DMS79 treated with DMSO at 0.1 percent for 48 hours (cell line): ENCODE data around the gene SLC52A1.
"Not testable (repeated sequence)": the region's sequence is repeated elsewhere in the genome, so short reads cannot be mapped to it uniquely, and the experiment has no call there.

Experiments
- DNase-seq: peaks from one replicate; lab custom pipeline; 2025; lab: John Stamatoyannopoulos, UW

The SLC52A1 gene

GRCh38 chr17:5031365-5032082 is 3.7 kb downstream of the SLC52A1 start:
- DNase-seq: peak; percentile 81

- DNase-seq: not testable (repeated sequence)
Observed at GRCh38 chr17:5030168-5030567, 5.1 kb downstream of the SLC52A1 start.

GRCh38 chr17:5027916-5028315 is 7.3 kb downstream of the SLC52A1 start:
- no peak for DNase-seq

DNA sequence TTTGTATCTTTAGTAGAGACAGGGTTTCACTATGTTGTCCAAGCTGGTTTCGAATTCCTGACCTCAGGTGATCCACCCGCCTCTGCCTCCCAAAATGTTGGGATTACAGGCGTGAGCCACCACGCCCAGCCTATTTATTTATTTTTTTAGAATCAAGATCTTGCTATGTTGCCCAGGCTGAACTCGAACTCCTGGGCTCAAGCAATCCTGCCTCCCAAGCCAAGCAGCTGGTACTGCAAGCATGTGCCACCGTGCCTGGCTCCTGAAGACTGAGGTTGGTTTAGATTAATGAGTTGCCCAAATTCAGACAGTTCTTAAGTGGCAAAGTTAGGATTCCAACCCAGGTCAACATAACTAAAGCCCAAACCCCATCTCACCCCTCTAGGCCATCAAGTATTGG is 7.9 kb downstream of the SLC52A1 start:
- DNase-seq: no peak

GRCh38 chr17:5024604-5025003 is 10.6 kb downstream of the SLC52A1 start:
- DNase-seq: no peak

GRCh38 chr17:5023588-5024147 is 11.6 kb downstream of the SLC52A1 start:
- DNase-seq: no peak

DNA sequence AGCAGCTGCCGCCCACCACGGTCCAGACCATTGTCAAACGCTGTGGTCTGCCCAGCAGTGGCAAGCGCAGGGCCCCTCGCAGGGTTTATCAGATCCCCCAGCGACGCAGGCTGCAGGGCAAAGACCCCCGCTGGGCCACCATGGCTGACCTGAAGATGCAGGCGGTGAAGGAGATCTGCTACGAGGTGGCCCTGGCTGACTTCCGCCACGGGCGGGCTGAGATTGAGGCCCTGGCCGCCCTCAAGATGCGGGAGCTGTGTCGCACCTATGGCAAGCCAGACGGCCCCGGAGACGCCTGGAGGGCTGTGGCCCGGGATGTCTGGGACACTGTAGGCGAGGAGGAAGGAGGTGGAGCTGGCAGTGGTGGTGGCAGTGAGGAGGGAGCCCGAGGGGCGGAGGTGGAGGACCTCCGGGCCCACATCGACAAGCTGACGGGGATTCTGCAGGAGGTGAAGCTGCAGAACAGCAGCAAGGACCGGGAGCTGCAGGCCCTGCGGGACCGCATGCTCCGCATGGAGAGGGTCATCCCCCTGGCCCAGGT is 13.0 kb downstream of the SLC52A1 start:
- DNase-seq: no peak

- DNase-seq: no peak
Observed at GRCh38 chr17:5020502-5021023, 14.7 kb downstream of the SLC52A1 start.

DNA sequence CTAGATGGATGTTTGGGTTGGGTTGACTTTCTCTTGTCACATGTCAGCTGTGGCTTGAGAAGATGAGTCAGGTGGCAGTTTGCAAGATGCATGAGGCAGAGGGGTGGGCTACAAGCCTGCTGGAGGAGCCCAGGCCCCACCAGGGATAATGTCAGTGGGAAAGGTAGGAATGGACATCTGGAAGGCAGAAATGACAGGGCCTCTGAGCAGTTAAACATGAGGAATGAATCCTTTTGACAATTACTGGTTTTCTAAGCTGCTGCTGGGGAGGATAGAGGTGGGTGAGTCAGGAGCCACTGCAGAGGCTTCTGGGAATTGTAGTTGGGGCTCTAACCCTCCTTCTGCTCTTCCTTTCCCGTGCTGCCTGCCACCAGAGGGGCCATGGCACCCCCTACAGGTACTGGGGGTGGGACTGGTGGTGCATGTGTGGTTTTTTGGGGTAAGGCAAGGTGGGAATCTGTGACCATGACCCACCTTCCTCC is 15.7 kb downstream of the SLC52A1 start:
- no peak for DNase-seq

- no peak for DNase-seq
Observed at GRCh38 chr17:5014357-5014756, 20.9 kb downstream of the SLC52A1 start.

DNA sequence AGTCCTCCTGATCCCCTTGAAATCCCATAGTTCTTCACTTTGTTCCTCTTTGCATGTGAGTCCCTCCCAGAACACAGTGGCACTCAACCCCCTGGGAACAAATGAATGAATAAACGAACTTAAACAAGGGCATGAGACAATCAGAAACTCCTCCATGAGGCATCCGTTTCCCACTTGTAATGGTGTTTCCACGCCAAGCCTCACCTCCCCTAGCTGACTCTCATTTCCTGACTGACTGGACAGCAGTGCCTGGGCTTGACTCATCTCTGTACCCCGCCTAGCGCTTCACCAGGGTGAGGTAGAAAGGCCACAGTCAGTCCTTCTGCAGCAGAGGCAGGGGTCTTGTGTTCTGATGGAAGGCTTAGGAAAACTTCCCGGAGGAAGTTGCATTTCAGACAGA is 23.3 kb downstream of the SLC52A1 start:
- no peak for DNase-seq

DNA sequence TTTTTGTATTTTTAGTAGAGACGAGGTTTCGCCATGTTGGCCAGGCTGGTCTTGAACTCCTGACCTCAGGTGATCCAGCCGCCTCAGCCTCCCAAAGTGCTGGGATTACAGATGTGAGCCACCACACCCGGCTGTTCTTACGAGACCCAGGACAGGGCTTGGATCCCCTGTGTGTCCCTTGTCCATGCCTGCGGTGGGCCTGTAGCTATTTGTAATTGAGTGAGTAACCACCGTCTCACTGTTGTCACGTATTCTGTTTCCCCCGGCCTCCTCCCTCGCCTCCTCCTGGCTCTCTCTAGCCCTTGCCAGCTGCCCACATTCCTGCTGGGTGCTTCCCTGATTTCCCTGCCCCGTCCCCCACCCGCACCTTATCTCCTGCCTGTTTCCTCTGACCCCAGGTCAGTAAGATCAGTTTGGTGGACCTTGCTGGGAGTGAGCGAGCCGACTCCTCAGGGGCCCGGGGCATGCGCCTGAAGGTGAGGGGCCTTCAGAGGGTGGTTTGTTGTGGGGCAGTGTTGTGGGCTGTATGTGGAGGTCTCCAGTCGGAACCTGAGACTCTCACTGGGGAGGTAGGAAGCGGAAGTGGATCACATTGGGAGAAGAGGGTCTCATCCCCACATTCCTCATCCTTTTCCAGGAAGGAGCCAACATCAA is 31.9 kb downstream of the SLC52A1 start:
- no peak for DNase-seq

- no peak for DNase-seq
Observed at GRCh38 chr17:5002121-5002788, 33.0 kb downstream of the SLC52A1 start.

GRCh38 chr17:5000237-5000639 is 35.0 kb downstream of the SLC52A1 start:
- no peak for DNase-seq

DNA sequence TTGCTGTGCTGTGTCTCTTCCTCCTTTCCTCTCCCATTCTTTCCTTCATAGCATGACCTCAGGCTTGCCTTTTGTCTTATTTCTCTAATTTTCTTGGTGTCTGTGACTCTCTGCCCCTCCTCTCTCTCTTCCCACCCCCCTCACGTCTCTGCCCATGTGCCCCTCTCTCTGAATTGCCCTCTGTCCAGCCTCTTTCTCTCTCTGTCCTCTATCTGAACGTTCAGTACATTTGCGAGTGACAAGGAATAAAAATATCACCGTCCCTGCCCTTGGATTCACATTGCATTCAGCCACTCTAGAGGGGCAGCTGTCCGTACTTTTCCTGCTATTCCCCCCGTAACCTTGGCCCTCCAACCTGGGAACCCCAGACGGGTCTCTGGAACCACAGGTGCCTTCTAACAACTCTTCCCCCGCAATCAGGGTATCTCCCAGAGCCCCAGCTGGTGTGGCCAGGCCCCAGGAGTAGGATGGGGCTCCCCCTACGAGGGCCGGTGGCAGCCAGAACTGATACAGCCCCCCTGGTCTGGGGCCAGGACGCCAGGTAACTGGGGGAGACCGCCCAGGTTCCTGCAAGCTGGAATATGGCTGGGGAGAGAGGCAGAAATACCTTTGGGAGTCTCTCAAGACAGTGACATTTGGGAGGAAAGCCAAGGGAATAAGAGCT is 35.7 kb downstream of the SLC52A1 start:
- no peak for DNase-seq

DNA sequence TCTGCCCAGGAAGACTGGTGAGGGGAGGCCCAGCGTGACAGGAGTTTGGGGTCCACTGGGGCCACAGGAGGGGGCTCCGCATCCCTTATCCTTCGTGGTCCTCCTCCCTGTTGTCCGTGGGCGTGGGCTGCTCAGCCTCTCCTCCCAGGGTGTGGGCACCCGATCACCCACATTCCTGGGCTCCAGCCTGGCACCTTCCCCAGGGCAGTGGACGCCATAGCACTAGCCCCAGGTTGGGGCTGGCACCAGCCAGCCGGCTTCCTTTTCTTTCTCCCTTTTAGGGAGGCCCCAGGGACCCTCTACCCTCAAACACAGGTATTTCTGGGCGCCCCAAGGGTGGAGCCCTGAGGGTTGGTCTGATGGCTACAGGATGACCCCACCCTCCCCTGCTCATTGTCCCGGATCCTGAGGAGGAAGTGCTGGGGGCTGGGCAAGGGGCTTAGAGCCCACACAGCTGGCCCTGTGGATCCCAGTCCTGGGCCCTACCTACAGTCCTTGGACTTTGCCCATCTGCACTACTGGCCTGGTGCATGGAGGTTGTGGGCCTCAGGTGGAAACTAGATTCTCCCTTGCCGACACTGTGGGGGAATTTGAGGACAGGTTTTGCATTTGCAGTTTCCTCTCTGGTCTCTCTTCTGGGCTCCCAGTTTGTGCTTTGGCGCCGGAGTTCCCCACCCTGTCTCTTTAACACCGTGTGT is 36.3 kb downstream of the SLC52A1 start:
- no peak for DNase-seq

DNA sequence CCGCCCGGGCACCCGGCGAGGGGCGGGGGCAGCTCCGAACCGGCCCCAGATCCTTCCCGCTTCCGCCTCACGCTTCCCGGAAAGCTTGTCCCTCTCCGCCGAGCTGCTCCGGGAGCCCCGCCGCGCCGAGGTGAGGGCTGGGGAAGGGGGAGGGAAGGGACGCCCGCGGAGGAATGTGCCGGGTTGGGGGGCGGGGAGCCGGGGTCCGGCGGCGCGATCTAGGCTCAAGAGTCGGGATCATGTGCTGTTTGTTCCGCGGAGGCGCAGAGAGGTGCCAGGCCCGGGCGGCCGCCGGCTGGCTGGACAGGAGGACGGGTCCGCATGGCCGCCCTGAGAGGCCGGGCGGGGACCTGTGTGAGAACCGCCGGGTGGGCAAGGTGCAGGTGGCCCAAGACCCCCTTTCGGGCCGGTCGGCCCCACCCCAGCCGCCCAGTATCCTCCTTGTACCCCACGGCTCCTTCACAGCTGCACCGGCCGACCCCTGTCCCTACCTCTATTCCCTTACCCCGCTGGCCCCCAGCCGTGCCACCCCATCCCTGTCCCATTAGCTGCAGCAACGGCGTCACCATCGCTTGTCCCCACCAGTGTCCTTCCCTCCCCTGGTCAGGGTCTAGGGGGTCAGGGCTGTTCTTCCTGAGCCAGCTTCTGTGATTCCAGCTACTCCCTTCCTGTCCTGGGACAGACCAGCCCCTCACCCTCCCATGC is 37.0 kb downstream of the SLC52A1 start:
- DNase-seq: peak; percentile 30

DNA sequence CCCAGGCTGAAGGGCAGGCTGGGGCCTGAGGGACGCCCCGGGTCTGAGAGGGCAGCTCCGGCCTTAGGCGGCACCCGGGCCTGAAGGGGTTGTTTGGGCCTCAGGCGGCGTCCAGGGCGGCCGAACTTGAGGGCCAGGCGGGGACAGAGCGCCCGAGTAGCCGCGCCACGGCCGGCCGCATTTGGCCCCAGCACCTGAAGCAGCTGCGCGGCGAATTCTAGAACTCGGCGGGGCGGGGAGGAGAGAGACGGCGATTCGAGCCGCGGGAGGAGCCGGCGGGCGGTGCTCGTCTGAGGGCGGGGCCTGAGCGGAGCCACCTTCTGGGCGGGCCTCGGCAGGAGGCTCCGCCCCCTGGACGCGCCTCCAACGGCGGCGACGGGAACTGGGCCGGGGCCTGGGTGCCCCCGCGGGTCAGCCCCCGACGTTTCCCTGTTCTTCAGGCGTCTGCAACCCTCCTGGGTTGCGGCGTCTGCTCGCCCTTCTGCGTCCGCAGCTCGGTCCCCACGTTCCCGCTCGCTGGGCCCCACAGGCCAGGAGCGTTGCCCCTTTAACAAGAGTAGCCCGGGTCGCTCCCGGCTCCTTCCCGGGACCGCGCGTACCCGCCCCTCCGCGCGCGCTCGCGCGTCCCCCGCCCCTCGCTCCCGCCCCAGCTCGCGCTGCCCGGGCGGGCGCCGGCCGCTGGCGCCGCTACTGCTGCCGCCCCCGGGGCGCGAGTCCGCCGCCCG is 37.8 kb downstream of the SLC52A1 start, which contains the start of the genes INCA1 and KIF1C:
Gene INCA1, minus strand, starts transcription at position 221 of the 725 bp plus-strand sequence. CDS start 3,085 bp downstream, outside the sequence.
Gene KIF1C, plus strand, starts transcription at position 649 of the 725 bp plus-strand sequence. CDS start 2,297 bp downstream, outside the sequence.
- peak; percentile 83 for DNase-seq

GRCh38 chr17:4994081-4994595 is 41.1 kb downstream of the SLC52A1 start:
- no peak for DNase-seq
